Smooth muscle cell (in vitro differentiated cells): ENCODE results near the gene SATL1. TPM values are rescaled to one million over a fixed set of nuclear protein-coding genes. Genes with fewer than 3 reads are reported as not detected.

ENCODE experiments used
- DNase-seq: peaks from one replicate; lab custom pipeline; 2025; ENCODE audit not compliant: unreplicated experiment; lab: John Stamatoyannopoulos, UW
- H2AFZ ChIP-seq: fragments of 200-600 bp; sonication (generic); 2 replicates; pipeline ENCODE4 v1.6.0; 2016; ENCODE audit warnings: antibody characterized with exemption, low read depth, mild to moderate bottlenecking
- H3F3A ChIP-seq: fragments of 200-600 bp; sonication (generic); 2 replicates; pipeline ENCODE4 v1.6.0; 2017; ENCODE audit warnings: antibody characterized with exemption, low read depth
- H3K27ac ChIP-seq: fragments of 200-600 bp; sonication (generic); 2 replicates; pipeline ENCODE4 v1.5.1; 2016; ENCODE audit warnings: low read depth, mild to moderate bottlenecking
- H3K27me3 ChIP-seq: fragments of 200-600 bp; sonication (generic); 2 replicates; pipeline ENCODE4 v1.6.1; 2016; ENCODE audit warnings: low read depth, mild to moderate bottlenecking
- H3K36me3 ChIP-seq: fragments of 200-600 bp; sonication (generic); 2 replicates; pipeline ENCODE4 v1.5.1; 2016; ENCODE audit warnings: low read depth
- H3K4me1 ChIP-seq: fragments of 200-600 bp; sonication (generic); 2 replicates; pipeline ENCODE4 v1.5.1; 2016; ENCODE audit warnings: low read depth
- H3K4me2 ChIP-seq: fragments of 200-600 bp; sonication (generic); 2 replicates; pipeline ENCODE4 v1.6.0; 2016; ENCODE audit warnings: mild to moderate bottlenecking
- H3K4me3 ChIP-seq: fragments of 200-600 bp; sonication (generic); 2 replicates; pipeline ENCODE4 v1.5.1; 2016; ENCODE audit warnings: mild to moderate bottlenecking
- H3K79me2 ChIP-seq: fragments of 200-600 bp; sonication (generic); 2 replicates; pipeline ENCODE4 v1.6.0; 2016; ENCODE audit warnings: low read depth, mild to moderate bottlenecking
- H3K9ac ChIP-seq: fragments of 200-600 bp; sonication (generic); 2 replicates; pipeline ENCODE4 v1.6.0; 2016; ENCODE audit warnings: low read depth
- H3K9me3 ChIP-seq: fragments of 200-600 bp; sonication (generic); replicated peaks from 2 replicates; pipeline ENCODE4 v1.5.1; 2016; ENCODE audit warnings: low read depth
- H4K20me1 ChIP-seq: fragments of 200-600 bp; sonication (generic); 2 replicates; pipeline ENCODE4 v1.6.0; 2016; ENCODE audit warnings: low read depth
- CTCF ChIP-seq: fragments of 200-600 bp; sonication (generic); IDR thresholded peaks from 2 replicates; pipeline ENCODE4 v1.5.1; 2017; ENCODE audit warnings: borderline replicate concordance, mild to moderate bottlenecking, antibody characterized with exemption; ENCODE audit not compliant: insufficient read depth, poor library complexity, severe bottlenecking
- WGBS: methylation state at CpG from one replicate; pipeline ENCODE4 v1.1.7; 2016; ENCODE audit warnings: low lambda C conversion rate; 5-methylcytosine and 5-hydroxymethylcytosine counted together
- polyA plus RNA-seq: library from polyadenylated mRNA; unstranded; fragments of >200 nt; fragmentation: Nextera tagmentation; extraction: Ambion mirVana; gene quantifications from 2 replicates; pipeline ENCODE4 v1.2.1, GENCODE V29; 2016
- total RNA-seq: library from RNA; depleted of rRNA; stranded (reverse); fragments of >200 nt; gene quantifications from 2 replicates; pipeline ENCODE4 v1.2.3, GENCODE V29; 2014

SATL1 gene
- total and polyA plus RNA-seq, 2 experiments from 2014 or later: 0.11 TPM; not detected in 1

- Histone ChIP-seq H3K36me3 (no peaks in the 10 kb centered on the region), H2AFZ (no peak overlapping the region), H3K27ac (no peak overlapping the region), H3K9me3 (no peaks in the 10 kb centered on the region), H3K27me3 (no peaks in the 10 kb centered on the region), H3K4me1 (no peaks in the 10 kb centered on the region), H3K79me2 (no peaks in the 10 kb centered on the region), H3K4me3 (no peak overlapping the region), H3K4me2 (no peak overlapping the region), H3K9ac (no peak overlapping the region), H3F3A (no peaks in the 10 kb centered on the region), H4K20me1 (no peaks in the 10 kb centered on the region)
- no peak for DNase-seq
- 75% methylated on average over 1 of the region's 1 CpG for WGBS
- TF ChIP-seq CTCF: no peak
Observed at GRCh38 chrX:85140964-85141363, 102.6 kb downstream of the SATL1 start.

- WGBS: 93% methylated on average over 1 of the region's 1 CpG
Observed at GRCh38 chrX:85139422-85139821, 104.2 kb downstream of the SATL1 start.

GRCh38 chrX:85136409-85136808, 107.2 kb downstream of the SATL1 start:
- Histone ChIP-seq H3K9ac (no peak overlapping the region), H3K27me3 (no peaks in the 10 kb centered on the region), H3K9me3 (no peaks in the 10 kb centered on the region), H4K20me1 (no peaks in the 10 kb centered on the region), H3K4me3 (no peak overlapping the region), H3K79me2 (no peaks in the 10 kb centered on the region), H3F3A (no peaks in the 10 kb centered on the region), H3K4me1 (no peaks in the 10 kb centered on the region), H3K36me3 (no peaks in the 10 kb centered on the region), H3K4me2 (no peak overlapping the region), H3K27ac (no peak overlapping the region), H2AFZ (no peak overlapping the region)
- no peak for TF ChIP-seq CTCF
- no peak for DNase-seq

More at GRCh38 chrX:85139422-85139821, 104.2 kb downstream of the SATL1 start:
- no peak overlapping the region for H2AFZ ChIP-seq
- TF ChIP-seq CTCF: no peak
- H3K9me3 ChIP-seq: no peaks in the 10 kb centered on the region
- no peak overlapping the region for H3K9ac ChIP-seq
- H3K27me3 ChIP-seq: no peaks in the 10 kb centered on the region
- H3K4me3 ChIP-seq: no peak overlapping the region
- DNase-seq: no peak
- H3K79me2 ChIP-seq: no peaks in the 10 kb centered on the region
- no peaks in the 10 kb centered on the region for H4K20me1 ChIP-seq
- no peak overlapping the region for H3K27ac ChIP-seq
- H3K4me1 ChIP-seq: no peaks in the 10 kb centered on the region
- no peak overlapping the region for H3K4me2 ChIP-seq
- H3F3A ChIP-seq: no peaks in the 10 kb centered on the region
- no peaks in the 10 kb centered on the region for H3K36me3 ChIP-seq

GRCh38 chrX:85115252-85115651, 128.3 kb downstream of the SATL1 start:
- Histone ChIP-seq H3K4me3 (no peak overlapping the region), H4K20me1 (no peaks in the 10 kb centered on the region), H3K79me2 (no peaks in the 10 kb centered on the region), H2AFZ (no peak overlapping the region), H3K36me3 (no peaks in the 10 kb centered on the region), H3F3A (no peaks in the 10 kb centered on the region), H3K9ac (no peak overlapping the region), H3K4me1 (no peaks in the 10 kb centered on the region), H3K4me2 (no peak overlapping the region), H3K27ac (no peak overlapping the region), H3K9me3 (no peaks in the 10 kb centered on the region), H3K27me3 (no peaks in the 10 kb centered on the region)
- WGBS: 35% methylated on average over 1 of the region's 1 CpG
- DNase-seq: no peak
- TF ChIP-seq CTCF: no peak
